ENCODE data around the gene ERI3. TPM values are rescaled to one million over a fixed set of nuclear protein-coding genes. Genes with fewer than 3 reads are reported as not detected.

Gene ERI3
- total and polyA plus RNA-seq, 9 of the 15 experiments (the other 6 are each of a cell fraction or from before 2014, with no cell fraction given): 47.8 to 93.4 (median 67.2) TPM

DNA sequence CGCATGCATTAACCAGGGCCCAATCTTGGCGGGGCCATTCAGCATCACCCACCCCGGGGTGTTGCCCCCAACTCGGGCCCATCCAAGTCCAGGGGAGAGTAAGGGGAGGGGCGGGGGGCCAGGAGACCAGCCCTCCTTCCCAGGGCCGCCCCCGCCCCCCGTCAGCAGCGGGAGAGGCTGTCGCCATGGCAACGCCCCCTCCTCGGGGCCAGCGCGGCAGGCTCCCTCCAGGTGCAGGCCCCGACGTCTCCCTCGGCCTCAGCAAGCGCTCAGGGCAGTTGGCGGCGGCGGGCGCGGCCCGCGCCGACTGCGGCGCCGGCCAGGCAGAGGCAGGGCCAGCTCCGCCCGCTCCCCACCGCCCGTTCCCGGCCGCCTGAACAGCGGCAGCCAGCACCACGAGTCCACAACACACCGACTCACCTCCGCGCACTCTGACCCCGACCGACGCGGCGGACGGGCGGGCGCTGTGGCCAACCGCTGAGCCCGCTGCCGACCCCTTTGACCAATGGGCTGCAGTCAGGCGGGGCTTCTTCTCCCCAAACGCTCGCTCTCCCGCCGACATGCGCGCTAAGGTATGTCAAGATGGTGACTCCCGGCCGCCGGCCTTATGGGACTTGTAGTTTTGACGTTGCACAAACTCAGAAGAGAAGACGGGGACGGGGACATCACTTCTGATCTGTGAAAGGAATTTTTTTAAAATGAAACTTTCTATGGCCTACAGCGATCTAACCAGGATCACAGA lies at the start of gene ERI3 (continued):
- peak; percentile 80 to 99 (median 98) for TF ChIP-seq YY1 (IDR thresholded peaks at IDR 0.05; ENCODE audit: borderline replicate concordance in 1 of 3, control insufficient read depth in 1 of 3, extremely low read depth in 1 of 3, insufficient read depth in 3 of 3, insufficient read length in 1 of 3, insufficient replicate concordance in 2 of 3, low read depth in 1 of 3, low read length in 2 of 3)
- TF ChIP-seq NR2C2 (CRISPR knock-in tag; IDR thresholded peaks at IDR 0.05): peak; percentile 99
- peak; percentile 100 for TF ChIP-seq NR2C2 (tag; IDR thresholded peaks at IDR 0.05)
- TF ChIP-seq FOS (IDR thresholded peaks at IDR 0.05; ENCODE audit: extremely low read depth, insufficient read length): peak; percentile 98
- no peak for TF ChIP-seq ZNF444 (CRISPR knock-in tag; IDR thresholded peaks at IDR 0.05)
- TF ChIP-seq CBX5 (IDR thresholded peaks at IDR 0.05; ENCODE audit: borderline replicate concordance, low read depth): no peak
- TF ChIP-seq JUND (IDR thresholded peaks at IDR 0.05; ENCODE audit: borderline replicate concordance, low read depth, low read length): peak; percentile 55
- TF ChIP-seq JUND (tag; IDR thresholded peaks at IDR 0.05; ENCODE audit: borderline replicate concordance, low read depth, low read length): no peak; the same call in 2 of the 3 replicates
- TF ChIP-seq TCF7L2 (IDR thresholded peaks at IDR 0.05; ENCODE audit: low read depth, low read length): no peak
- peak; percentile 84 for TF ChIP-seq ATF1 (CRISPR knock-in tag; IDR thresholded peaks at IDR 0.05)
- TF ChIP-seq ATF1 (tag; IDR thresholded peaks at IDR 0.05): peak; percentile 99
- peak; percentile 93 for TF ChIP-seq HMGN3 (IDR thresholded peaks at IDR 0.05; ENCODE audit: borderline replicate concordance, extremely low read depth, insufficient read length, low read depth, low read length)
- peak; percentile 95 for TF ChIP-seq CREB3L1 (IDR thresholded peaks at IDR 0.05; ENCODE audit: borderline replicate concordance, low read depth)
- 0 out of 4 replicates have a peak, but pooled peaks of 1 of the 2 experiments have one; percentile 8 for TF ChIP-seq SRF (CRISPR knock-in tag; IDR thresholded peaks at IDR 0.05)
- no peak for TF ChIP-seq BCL6 (CRISPR knock-in tag; IDR thresholded peaks at IDR 0.05)
- no peak for TF ChIP-seq ETS2 (tag; IDR thresholded peaks at IDR 0.05; ENCODE audit: borderline replicate concordance, poor library complexity, severe bottlenecking)
- no peak for TF ChIP-seq TCF15 (CRISPR knock-in tag; IDR thresholded peaks at IDR 0.05)
- 0 out of 2 replicates have a peak, but pooled peaks have one; percentile 80 for TF ChIP-seq RBM34 (IDR thresholded peaks at IDR 0.05; ENCODE audit: borderline replicate concordance, insufficient read depth, low read length)
- peak; percentile 89 for TF ChIP-seq RBFOX2 (IDR thresholded peaks at IDR 0.05; ENCODE audit: low read depth, low read length)
- TF ChIP-seq SAP30 (IDR thresholded peaks at IDR 0.05; ENCODE audit: borderline replicate concordance, insufficient read depth, low read depth, low read length, poor library complexity, severe bottlenecking): peak; percentile 94
- peak; percentile 72 for TF ChIP-seq CTBP1 (IDR thresholded peaks at IDR 0.05; ENCODE audit: borderline replicate concordance)
- TF ChIP-seq, protein P1, sequence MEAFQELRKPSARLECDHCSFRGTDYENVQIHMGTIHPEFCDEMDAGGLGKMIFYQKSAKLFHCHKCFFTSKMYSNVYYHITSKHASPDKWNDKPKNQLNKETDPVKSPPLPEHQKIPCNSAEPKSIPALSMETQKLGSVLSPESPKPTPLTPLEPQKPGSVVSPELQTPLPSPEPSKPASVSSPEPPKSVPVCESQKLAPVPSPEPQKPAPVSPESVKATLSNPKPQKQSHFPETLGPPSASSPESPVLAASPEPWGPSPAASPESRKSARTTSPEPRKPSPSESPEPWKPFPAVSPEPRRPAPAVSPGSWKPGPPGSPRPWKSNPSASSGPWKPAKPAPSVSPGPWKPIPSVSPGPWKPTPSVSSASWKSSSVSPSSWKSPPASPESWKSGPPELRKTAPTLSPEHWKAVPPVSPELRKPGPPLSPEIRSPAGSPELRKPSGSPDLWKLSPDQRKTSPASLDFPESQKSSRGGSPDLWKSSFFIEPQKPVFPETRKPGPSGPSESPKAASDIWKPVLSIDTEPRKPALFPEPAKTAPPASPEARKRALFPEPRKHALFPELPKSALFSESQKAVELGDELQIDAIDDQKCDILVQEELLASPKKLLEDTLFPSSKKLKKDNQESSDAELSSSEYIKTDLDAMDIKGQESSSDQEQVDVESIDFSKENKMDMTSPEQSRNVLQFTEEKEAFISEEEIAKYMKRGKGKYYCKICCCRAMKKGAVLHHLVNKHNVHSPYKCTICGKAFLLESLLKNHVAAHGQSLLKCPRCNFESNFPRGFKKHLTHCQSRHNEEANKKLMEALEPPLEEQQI (IDR thresholded peaks at IDR 0.05): no peak
- TF ChIP-seq TCFL5 (CRISPR knock-in tag; conservative IDR thresholded peaks at IDR 0.05): no peak
